GM18519 (cell line): ENCODE data around the gene UNKL.

Source experiments
- ATAC-seq: cut with Tn5 transposase; IDR thresholded peaks from one replicate; pipeline ENCODE4 v1.9.1; 2021; ENCODE audit warnings: mild to moderate bottlenecking, moderate library complexity; ENCODE audit not compliant: unreplicated experiment, low FRiP score

Gene UNKL

DNA sequence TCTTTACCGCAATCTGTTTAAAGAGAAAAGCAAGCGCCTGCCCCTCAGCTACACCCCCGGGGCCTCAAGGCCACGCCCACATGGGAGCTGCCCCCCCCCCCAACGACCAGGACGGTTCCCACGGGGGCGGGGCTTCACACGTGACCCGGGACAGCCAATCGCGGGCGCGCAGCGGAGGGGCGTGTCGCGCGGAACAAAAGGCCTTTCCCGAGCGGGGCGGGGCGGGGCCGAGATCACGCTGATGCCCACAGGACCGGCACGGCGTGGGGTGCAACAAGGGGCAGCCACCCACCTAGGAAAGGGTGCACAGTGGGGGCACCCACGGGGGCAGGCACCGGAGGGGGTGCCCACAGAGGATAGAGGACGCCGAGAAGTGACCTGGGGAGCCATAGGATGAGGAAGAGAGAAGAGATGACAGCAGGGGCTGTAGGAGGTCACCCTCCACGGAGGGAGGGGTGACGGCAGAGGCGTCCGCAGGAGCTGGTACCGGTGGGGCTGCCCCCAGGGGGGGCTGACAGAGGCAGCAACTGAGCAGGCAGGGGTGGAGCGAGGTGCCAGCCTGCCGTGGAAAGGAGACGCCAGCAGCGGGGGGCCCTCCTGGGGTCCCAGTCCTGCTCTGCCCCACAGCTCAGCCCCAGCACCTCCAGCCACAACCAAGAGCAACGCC lies 6.2 kb downstream of the UNKL start:
- ATAC-seq = no peak

GRCh38 chr16:1407753-1408152 lies 6.8 kb downstream of the UNKL start:
- no peak for ATAC-seq

GRCh38 chr16:1403733-1404132 lies 10.8 kb downstream of the UNKL start:
- ATAC-seq = no peak

DNA sequence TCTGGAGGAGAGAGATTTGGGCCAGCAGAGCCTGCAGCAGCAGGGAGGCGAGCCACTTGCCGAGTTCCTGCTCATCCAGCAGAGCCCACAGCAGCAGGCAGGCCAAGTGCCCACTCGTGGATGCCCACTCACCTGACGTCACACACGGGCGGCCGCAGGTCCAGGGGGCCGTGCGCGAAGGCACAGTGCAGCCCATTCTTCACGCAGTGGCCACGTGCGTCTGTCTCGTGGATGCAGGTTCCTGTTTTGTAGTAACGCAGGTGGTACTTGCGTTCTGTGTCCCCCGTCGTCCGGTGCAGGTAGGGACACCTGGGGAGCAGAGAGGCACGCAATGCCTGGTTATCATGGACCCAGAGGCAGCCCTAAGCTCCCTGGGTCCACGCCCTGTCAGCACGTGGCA lies 11.5 kb downstream of the UNKL start:
- ATAC-seq = no peak

GRCh38 chr16:1401758-1402154 lies 12.7 kb downstream of the UNKL start:
- no peak for ATAC-seq

- ATAC-seq = no peak
Measured at GRCh38 chr16:1401061-1401757, 13.3 kb downstream of the UNKL start.

- ATAC-seq = no peak
Measured at GRCh38 chr16:1398826-1399581, 15.5 kb downstream of the UNKL start.

DNA sequence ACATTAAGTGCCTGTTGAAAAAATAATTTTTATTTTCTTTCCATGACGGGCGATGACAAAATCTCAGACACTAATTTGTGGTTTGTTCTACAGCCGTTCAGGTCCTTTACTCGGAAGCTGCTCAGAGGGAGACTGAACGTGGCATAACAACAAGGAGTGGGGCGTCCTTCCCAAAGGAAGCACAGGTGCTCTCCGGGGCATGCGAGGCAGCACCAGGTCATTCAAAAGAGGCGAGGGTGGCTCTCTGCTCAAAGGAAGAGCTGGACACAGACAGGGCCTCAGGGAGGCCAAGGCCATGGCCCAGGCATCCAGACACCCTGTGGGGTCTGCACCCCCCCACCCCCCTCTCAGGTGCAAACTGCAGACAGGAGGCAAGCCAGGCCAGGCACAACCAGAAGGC lies 16.2 kb downstream of the UNKL start:
- no peak for ATAC-seq

- no peak for ATAC-seq
Measured at GRCh38 chr16:1397779-1398178, 16.7 kb downstream of the UNKL start.

DNA sequence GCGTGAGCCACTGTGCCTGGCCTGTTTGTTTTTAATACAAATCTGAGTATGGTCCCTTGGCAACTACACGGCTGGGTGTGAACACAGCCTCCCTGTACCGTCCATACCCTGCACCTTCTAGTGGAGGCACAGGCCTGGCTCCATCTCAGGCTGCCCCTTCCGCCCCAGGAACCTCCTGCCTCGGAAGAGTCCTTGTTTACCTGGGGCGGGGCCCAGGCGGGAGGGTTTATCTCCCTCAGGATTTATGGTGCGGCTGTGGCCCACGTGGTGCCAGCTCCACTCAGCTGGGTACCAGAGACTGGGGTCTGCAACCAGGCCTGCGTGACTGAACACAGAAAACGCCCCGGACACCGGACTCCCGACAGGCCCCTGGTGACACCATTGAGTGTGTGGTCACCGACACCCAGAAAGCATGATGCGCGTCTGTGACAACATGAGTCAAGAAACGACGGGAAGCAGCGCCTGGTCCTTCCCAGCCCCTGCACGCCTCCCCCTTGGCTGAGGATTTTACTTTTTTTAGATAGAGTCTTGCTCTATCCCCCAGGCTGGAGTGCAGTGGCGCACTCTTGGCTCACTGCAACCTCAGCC lies 19.0 kb downstream of the UNKL start:
- ATAC-seq = no peak

- no peak for ATAC-seq
Measured at GRCh38 chr16:1394367-1394951, 20.0 kb downstream of the UNKL start.

DNA sequence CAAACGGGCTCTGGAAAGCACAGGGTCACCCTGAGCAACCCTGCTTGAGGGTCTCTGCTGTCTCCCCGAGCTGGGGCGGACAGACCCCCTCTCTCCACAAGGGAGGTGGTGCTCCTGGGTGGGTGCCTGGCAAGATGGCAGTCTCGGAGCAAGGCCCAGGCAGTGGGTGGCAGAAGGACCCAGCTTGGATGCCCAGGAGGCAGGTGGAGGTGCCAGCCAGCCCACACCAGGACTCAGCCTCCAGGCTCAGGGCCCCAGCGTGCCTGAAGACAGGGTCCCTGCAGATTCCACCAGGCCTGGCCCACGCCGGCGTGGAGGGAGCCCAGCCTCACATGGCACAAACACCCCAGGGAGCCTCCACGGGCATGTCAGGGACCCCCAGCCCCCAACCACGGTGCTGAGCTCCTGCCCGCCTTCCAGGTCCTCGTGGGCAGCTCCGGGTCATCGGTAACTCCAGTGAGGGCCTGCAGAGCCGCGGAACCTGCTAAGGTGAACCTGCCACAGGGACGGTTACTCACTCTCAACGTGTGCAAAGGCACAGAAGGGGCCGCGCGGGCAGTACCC lies 20.8 kb downstream of the UNKL start:
- no peak for ATAC-seq

DNA sequence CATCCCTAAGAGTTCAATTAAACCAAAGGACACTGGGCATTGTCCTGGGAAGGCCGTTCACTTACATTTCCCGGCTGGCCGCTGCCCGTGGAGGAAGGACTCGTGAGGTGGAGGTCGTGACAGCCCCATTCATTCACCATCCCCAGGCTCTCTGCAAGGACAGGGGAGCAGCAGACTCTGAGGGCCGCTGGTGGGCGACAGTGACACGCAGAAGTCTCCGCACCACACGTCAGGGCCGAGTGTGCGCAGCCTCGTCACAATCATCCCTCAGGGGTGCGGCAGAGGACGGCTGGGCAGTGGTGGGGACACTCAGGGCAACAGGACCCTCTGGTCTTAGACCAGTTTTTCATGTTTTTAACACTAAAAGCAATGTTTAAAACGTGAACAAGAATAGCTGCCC lies 21.7 kb downstream of the UNKL start:
- ATAC-seq = no peak

DNA sequence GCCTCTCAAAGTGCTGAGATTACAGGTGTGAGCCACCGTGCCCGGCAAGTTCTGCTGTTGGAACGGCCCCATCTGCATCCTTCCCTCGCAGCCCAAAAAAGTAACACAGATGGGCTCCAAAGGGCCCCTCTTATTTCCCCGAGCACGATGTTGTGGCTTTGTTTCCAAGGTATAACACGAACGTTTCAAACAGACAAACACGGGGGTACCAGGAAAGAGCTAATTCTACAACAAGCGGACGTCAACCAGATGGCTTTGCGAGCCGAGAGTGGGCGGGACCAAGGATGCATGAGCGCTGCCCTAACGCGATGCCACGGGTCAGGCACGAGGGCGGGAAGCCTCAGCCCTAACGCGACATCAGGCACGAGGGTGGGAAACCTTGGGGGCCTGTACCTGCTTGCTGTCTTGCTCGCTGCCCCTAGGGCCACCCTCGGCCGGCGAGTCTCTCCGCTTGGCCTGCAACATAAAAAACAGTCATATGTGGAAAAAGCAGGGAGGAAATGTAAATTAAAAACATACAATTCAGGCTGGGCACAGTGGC lies 24.2 kb downstream of the UNKL start:
- no peak for ATAC-seq

GRCh38 chr16:1389762-1390161 lies 24.7 kb downstream of the UNKL start:
- ATAC-seq = no peak

- ATAC-seq = no peak
Measured at GRCh38 chr16:1387331-1387730, 27.2 kb downstream of the UNKL start.

GRCh38 chr16:1385232-1385631 lies 29.3 kb downstream of the UNKL start:
- no peak for ATAC-seq

DNA sequence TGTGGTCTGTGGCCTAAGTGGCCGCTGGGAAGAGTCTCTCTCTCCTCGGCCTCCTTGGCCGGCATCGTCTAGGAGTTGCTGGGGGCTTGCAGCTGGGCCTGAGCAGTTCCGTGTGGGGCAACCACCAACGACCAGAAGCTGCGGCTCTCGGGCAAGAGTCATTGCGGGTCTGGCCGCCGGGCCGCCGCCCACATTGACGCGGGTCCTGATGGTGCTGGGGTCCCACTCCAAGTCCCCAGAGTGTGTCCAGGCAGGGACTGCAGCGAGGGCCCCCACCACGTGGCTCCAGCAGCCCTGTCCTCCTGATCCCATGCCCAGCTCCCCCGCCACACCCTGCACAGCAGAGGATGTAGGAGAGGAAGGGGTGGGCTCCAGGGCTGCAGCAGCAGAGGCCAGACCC lies 30.9 kb downstream of the UNKL start:
- ATAC-seq = no peak

DNA sequence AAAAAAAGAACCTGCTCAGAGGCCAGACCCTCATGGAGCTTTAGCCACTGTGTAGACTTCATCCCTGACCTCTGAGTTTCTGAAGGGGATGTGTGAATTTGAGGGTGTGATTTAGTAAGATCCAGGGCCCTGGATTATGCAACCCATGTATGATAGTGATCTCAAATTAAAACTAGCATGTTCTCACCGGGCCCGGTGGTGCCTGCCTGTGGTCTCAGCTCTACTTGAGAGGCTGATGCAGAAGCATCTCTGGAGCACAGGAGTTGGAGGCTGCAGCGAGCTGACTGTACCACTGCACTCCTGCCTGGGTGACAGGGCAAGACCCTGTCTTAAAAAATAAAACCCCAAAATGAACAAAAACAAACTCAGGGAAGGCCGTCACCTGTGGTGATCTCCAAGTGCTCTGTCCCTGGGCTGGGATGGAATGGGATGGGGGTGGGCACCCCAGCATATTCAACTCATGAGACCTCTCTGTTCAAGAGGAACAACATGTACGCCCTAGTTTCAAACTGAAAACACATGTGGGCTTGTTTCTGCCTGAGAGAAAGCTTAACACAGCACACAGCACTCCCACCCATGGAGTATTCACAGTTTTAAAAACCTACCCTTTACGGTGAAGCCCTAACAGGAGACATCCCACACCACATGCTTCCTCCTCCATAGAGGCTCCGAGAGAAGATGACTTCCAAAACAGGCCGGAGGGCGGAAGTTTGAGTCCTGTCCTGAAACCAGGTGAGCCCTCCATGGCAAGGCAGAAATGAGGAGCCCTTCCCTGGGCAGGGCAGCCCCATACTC lies 32.7 kb downstream of the UNKL start:
- ATAC-seq = no peak

GRCh38 chr16:1380195-1380594 lies 34.3 kb downstream of the UNKL start:
- no peak for ATAC-seq
